Endothelial cell of umbilical vein (primary cell): ENCODE measurements around the gene KLK3.

Experiments
- EZH2 ChIP-seq: IDR thresholded peaks from 2 replicates; pipeline ENCODE4 v1.6.1; 2012; ENCODE audit warnings: borderline replicate concordance, low read depth, mild to moderate bottlenecking, moderate library complexity, low read length, inconsistent platforms; ENCODE audit not compliant: severe bottlenecking
- MYC ChIP-seq: IDR thresholded peaks from one replicate; pipeline ENCODE4 v1.6.1; 2011; ENCODE audit warnings: mild to moderate bottlenecking, low read depth, low read length
- POLR2AphosphoS5 ChIP-seq: IDR thresholded peaks from 2 replicates; pipeline ENCODE4 v1.6.1; 2012; ENCODE audit warnings: low read depth, mild to moderate bottlenecking, control low read depth, low read length, moderate library complexity; ENCODE audit not compliant: insufficient read depth

DNA sequence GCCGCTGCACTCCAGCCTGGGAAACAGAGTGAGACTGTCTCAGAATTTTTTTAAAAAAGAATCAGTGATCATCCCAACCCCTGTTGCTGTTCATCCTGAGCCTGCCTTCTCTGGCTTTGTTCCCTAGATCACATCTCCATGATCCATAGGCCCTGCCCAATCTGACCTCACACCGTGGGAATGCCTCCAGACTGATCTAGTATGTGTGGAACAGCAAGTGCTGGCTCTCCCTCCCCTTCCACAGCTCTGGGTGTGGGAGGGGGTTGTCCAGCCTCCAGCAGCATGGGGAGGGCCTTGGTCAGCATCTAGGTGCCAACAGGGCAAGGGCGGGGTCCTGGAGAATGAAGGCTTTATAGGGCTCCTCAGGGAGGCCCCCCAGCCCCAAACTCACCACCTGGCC, 18.3 kb downstream of the KLK3 start, which contains the start of gene KLK2:
- no peak for TF ChIP-seq POLR2AphosphoS5
- TF ChIP-seq MYC = no peak
- TF ChIP-seq EZH2 = no peak
